Measurements from ENCODE around the gene ZSCAN20.

ZSCAN20 gene

DNA sequence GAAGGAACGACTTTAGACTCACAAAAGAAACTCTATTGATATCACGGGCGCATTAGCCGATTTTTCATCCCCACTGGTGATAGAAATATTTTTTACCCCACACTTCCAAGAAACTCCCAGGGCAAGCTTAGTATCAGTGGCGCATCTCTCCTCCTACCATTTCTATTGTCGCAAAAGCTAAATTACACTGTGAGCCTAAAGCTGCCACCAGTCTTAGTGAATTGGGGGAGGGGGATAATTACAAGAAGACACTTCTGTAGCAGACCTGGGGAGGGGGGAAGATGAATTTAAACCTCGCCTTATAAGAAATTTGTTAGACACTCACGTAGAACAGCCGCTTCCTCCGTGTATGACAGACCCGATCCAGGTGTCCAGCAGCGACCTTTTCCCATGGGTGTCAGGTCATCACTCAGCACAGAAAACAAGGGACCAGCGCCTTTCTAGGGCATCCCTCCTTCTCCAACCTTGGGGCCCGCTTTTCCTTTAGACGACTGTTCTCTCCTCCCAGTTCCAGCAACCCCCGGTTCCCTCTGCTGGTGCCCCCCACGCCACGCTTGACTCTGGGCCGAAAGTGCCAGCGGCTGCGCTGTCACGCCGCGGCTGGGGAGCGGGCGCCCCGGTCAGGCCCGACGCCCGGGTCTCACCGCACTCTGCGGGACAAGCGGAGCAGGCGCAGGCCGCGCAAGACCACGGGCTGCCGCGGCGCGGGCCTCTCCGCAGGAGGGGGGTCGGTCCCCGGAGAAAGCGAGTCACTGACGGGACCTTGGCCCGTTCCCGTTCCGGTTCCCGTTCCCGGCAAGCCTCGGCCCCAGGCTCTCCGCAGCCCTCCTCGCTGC lies 42.4 kb upstream of the ZSCAN20 start:
- DNase-seq (ENCODE audit: low read depth, low spot score) = no peak
- peak overlapping the region; percentile 73 for H3K9ac ChIP-seq (ENCODE audit: insufficient read length, low read depth)
- TF ChIP-seq SUZ12 (IDR thresholded peaks at IDR 0.05; ENCODE audit: extremely low read depth, insufficient read depth, insufficient read length) (peak; percentile 47), ZNF274 (IDR thresholded peaks at IDR 0.05; ENCODE audit: low read depth, low read length) (no peak)

DNA sequence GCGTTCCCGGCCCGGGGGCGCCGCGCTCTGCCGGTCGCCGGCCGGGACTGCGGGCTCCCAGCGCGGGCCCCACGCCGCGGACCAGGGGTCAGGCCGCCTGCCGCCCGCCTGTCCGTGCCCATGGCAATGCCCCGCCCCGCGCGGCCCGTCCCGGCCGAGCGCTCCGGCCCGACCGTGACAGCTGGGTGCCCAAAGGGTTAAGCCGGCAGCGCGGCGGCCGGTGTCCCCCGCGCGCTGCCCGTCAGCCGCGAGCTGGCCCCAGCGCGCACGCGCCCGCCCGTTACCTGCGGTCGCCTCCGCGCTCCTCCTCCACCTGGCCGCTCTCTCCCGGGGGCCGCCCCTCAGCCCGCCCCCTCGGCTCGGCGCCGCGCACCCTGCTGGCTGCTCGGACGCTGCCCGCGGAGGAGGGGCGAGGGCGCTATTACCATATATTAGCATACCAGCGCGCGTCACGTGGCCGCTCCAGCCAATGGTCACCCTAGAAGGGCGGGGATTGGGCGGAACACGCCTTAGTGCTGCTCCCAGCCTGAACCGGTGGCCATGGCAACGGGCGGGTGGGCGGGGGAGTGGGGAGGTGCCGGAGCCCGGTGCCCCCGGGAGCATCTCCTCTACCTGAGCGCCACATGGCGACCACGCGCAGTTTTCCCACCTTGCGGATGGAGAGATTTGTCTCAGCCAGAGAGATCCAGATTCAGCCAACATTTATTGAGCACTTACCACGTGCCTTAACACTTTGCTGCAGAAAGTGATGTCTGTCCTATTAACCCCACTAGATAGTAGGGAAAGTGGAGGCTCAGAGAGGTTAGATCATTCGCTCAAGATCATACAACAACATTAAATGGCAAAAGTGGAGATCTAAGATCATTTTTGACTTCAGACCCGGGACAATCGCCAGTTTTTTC lies 41.5 kb upstream of the ZSCAN20 start, which contains the start of gene PHC2:
PHC2 (minus strand) TSS at position 404 of the 902 bp plus-strand sequence. CDS start 55,556 bp downstream, outside the sequence.
- Histone ChIP-seq H3K4me1 (ENCODE audit: insufficient read depth, insufficient read length) (peaks cover 8% of the 10 kb centered on the region), H3K4me3 (ENCODE audit: insufficient read length, low read depth) (peak within 1 kb of the TSS; percentile 73), H3K27me3 (ENCODE audit: insufficient read depth, insufficient read length) (peaks cover 45% of the 10 kb centered on the region), H3K9ac (ENCODE audit: insufficient read length, low read depth) (peak within 1 kb of the TSS; percentile 73), H3K36me3 (ENCODE audit: insufficient read depth, insufficient read length, low read length) (no peaks in the 10 kb centered on the region), H3K9me3 (ENCODE audit: insufficient read depth, low read length) (no peaks in the 10 kb centered on the region)
- no peak for TF ChIP-seq YY1 (IDR thresholded peaks at IDR 0.05; ENCODE audit: insufficient read depth, insufficient read length)
- no peak for TF ChIP-seq ZNF274 (IDR thresholded peaks at IDR 0.05; ENCODE audit: low read depth, low read length)
- no peak for TF ChIP-seq SUZ12 (IDR thresholded peaks at IDR 0.05; ENCODE audit: extremely low read depth, insufficient read depth, insufficient read length)
- DNase-seq (ENCODE audit: low read depth, low spot score) = peak; percentile 98

More for the DNA sequence above, 42.4 kb upstream of the ZSCAN20 start:
- Histone ChIP-seq H3K9me3 (ENCODE audit: insufficient read depth, low read length) (no peaks in the 10 kb centered on the region), H3K4me3 (ENCODE audit: insufficient read length, low read depth) (peak overlapping the region; percentile 73), H3K36me3 (ENCODE audit: insufficient read depth, insufficient read length, low read length) (no peaks in the 10 kb centered on the region), H3K4me1 (ENCODE audit: insufficient read depth, insufficient read length) (peaks cover 8% of the 10 kb centered on the region), H3K27me3 (ENCODE audit: insufficient read depth, insufficient read length) (peaks cover 45% of the 10 kb centered on the region)

DNA sequence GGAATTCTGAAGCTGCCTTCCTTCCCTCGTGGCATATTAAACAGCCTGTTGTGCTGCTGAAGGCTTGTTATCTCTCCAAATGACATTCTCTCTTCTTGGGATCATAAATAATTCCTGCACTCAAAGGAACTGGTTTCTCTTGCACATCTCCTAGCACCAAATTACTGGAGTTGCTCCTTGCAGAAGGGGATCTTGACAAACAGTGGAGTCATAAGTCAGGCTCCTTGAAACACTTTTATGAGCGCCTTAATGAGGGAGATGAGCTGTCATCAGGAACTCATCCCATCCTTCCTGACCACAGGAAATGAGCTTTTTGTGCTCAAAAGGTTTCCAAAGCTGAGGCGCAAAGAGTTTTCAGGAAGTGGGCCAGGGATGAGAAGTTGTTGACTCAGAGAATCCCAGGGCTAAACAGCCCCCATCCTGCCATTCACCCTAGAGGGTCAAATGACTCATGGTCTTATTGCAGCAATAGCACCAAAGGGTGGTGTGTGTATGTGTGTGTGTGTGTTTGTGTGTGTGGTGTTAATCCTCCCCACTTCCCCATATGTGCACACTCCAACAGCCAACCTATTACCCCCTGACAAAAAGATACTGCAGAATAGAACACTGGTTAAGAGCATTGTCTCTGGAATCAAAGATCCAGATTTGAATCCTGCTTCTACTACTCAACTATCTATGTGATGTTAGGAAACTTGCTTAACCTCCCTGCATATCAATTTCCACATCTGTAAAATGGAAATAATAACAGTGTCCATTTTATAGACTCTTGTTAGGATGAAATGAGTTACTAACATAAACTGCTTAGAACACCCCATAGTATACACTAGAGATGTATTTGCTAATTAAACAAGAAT lies 38.7 kb upstream of the ZSCAN20 start:
- H3K9ac ChIP-seq (ENCODE audit: insufficient read length, low read depth) = no peak overlapping the region

DNA sequence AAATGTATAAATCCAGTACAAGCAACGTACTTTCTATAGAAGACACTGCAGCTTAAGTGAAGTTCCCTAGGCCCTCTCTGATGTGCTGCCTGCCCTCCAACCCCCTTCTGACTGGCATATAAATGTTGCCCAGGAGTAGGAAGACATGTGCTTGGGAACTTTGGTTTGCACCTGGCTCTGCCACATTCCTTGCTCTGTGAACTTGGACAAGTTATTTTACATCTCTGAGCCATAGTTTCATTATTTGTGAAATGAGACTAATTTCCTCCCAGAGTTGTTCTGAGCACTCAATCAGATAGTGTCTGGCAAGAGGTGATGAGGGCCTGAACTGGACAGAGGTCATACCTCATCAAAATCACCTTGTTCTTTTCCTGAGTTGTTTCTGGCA lies 38.1 kb upstream of the ZSCAN20 start:
- H3K4me3 ChIP-seq (ENCODE audit: insufficient read length, low read depth) = no peak overlapping the region
- peaks cover 5% of the 10 kb centered on the region for H3K4me1 ChIP-seq (ENCODE audit: insufficient read depth, insufficient read length)
- H3K36me3 ChIP-seq (ENCODE audit: insufficient read depth, insufficient read length, low read length) = no peaks in the 10 kb centered on the region
- H3K27me3 ChIP-seq (ENCODE audit: insufficient read depth, insufficient read length) = peaks cover 20% of the 10 kb centered on the region
- no peak for DNase-seq (ENCODE audit: low read depth, low spot score)
- H3K9me3 ChIP-seq (ENCODE audit: insufficient read depth, low read length) = no peaks in the 10 kb centered on the region
- TF ChIP-seq YY1 (IDR thresholded peaks at IDR 0.05; ENCODE audit: insufficient read depth, insufficient read length) (no peak), ZNF274 (IDR thresholded peaks at IDR 0.05; ENCODE audit: low read depth, low read length) (no peak), SUZ12 (IDR thresholded peaks at IDR 0.05; ENCODE audit: extremely low read depth, insufficient read depth, insufficient read length) (no peak)
- no peak overlapping the region for H3K9ac ChIP-seq (ENCODE audit: insufficient read length, low read depth)

More for the DNA sequence above, 38.7 kb upstream of the ZSCAN20 start:
- Histone ChIP-seq H3K9me3 (ENCODE audit: insufficient read depth, low read length) (no peaks in the 10 kb centered on the region), H3K4me1 (ENCODE audit: insufficient read depth, insufficient read length) (peaks cover 5% of the 10 kb centered on the region), H3K36me3 (ENCODE audit: insufficient read depth, insufficient read length, low read length) (no peaks in the 10 kb centered on the region), H3K4me3 (ENCODE audit: insufficient read length, low read depth) (no peak overlapping the region), H3K27me3 (ENCODE audit: insufficient read depth, insufficient read length) (peaks cover 27% of the 10 kb centered on the region)
- TF ChIP-seq ZNF274 (IDR thresholded peaks at IDR 0.05; ENCODE audit: low read depth, low read length) = no peak
- no peak for TF ChIP-seq SUZ12 (IDR thresholded peaks at IDR 0.05; ENCODE audit: extremely low read depth, insufficient read depth, insufficient read length)
- TF ChIP-seq YY1 (IDR thresholded peaks at IDR 0.05; ENCODE audit: insufficient read depth, insufficient read length) = no peak
- no peak for DNase-seq (ENCODE audit: low read depth, low spot score)

DNA sequence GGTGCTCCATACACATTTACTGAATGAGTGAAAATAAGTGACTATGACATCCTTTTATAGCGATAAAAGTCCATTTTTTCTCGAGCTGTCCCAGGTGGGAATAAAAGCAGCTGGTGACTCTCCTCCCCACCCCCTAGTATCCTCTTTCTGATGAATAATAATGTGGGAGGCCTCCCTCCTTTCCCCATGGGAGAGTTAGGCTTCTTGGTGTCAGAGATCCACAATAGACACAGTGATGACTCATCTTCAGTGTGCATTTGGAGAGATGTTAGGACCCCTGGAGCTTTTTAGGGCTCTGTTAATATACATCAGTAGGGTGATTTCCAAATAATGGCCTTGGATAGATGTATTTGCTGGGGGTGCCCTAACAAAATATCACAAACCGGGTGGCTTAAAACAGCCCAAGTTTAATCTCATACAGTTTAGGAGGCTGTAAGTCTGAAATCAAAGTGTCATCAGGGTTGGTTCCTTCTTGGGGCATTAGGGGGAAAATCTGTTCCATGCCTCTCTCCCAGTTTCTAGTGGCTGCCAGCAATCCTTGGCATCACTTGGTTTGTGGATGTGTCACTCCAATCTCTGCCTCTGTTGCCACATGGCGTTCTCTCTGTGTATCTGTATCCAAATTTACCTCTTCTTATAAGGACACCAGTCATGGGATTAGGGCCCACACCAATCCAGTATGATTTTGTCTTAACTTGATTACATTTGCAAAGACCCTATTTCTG lies 37.2 kb upstream of the ZSCAN20 start:
- TF ChIP-seq SUZ12 (IDR thresholded peaks at IDR 0.05; ENCODE audit: extremely low read depth, insufficient read depth, insufficient read length) = no peak
- no peak for TF ChIP-seq ZNF274 (IDR thresholded peaks at IDR 0.05; ENCODE audit: low read depth, low read length)
- TF ChIP-seq YY1 (IDR thresholded peaks at IDR 0.05; ENCODE audit: insufficient read depth, insufficient read length) = no peak
- DNase-seq (ENCODE audit: low read depth, low spot score) = no peak
- no peak overlapping the region for H3K4me3 ChIP-seq (ENCODE audit: insufficient read length, low read depth)
- no peak overlapping the region for H3K9ac ChIP-seq (ENCODE audit: insufficient read length, low read depth)
- peaks cover 11% of the 10 kb centered on the region for H3K27me3 ChIP-seq (ENCODE audit: insufficient read depth, insufficient read length)
- no peaks in the 10 kb centered on the region for H3K9me3 ChIP-seq (ENCODE audit: insufficient read depth, low read length)
- peaks cover 5% of the 10 kb centered on the region for H3K4me1 ChIP-seq (ENCODE audit: insufficient read depth, insufficient read length)
- H3K36me3 ChIP-seq (ENCODE audit: insufficient read depth, insufficient read length, low read length) = no peaks in the 10 kb centered on the region

Data from NT2/D1 (cell line).